ENCODE measurements around the gene SLC27A5.
A peak's percentile ranks its signal among the peaks of the same experiment; 100 is the strongest.

Gene SLC27A5

DNA sequence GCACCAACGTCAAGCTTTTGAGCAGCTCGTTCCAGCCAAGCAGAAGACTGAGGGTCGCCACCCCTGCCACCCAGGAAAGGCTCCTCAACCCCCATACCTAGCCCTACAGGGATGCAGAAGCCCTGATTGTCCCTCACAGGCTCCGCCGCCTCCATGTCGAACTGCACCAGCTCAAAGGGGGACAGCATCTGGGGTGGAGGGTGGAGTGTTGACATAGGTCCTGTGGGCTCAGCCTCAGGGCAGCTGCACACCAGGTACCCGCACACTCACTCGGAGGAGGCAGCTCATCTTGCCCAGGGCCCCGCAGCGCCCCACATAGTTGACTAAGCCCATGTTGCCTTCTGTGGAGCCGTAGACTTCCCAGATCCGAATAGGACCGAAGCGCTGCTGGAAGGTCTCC lies 11.6 kb downstream of the SLC27A5 start:
- no peak for DNase-seq (ENCODE audit: low read depth, low spot score)
- in situ Hi-C loops (cut with HindIII; ENCODE audit: low sequenced_read_pairs) = no loop called here
- TF ChIP-seq, protein P1, sequence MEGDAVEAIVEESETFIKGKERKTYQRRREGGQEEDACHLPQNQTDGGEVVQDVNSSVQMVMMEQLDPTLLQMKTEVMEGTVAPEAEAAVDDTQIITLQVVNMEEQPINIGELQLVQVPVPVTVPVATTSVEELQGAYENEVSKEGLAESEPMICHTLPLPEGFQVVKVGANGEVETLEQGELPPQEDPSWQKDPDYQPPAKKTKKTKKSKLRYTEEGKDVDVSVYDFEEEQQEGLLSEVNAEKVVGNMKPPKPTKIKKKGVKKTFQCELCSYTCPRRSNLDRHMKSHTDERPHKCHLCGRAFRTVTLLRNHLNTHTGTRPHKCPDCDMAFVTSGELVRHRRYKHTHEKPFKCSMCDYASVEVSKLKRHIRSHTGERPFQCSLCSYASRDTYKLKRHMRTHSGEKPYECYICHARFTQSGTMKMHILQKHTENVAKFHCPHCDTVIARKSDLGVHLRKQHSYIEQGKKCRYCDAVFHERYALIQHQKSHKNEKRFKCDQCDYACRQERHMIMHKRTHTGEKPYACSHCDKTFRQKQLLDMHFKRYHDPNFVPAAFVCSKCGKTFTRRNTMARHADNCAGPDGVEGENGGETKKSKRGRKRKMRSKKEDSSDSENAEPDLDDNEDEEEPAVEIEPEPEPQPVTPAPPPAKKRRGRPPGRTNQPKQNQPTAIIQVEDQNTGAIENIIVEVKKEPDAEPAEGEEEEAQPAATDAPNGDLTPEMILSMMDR (IDR thresholded peaks at IDR 0.05; ENCODE audit: low read depth, low read length) = no peak
- no peak overlapping the region for H3K4me3 ChIP-seq (ENCODE audit: low read depth, low read length)

DNA sequence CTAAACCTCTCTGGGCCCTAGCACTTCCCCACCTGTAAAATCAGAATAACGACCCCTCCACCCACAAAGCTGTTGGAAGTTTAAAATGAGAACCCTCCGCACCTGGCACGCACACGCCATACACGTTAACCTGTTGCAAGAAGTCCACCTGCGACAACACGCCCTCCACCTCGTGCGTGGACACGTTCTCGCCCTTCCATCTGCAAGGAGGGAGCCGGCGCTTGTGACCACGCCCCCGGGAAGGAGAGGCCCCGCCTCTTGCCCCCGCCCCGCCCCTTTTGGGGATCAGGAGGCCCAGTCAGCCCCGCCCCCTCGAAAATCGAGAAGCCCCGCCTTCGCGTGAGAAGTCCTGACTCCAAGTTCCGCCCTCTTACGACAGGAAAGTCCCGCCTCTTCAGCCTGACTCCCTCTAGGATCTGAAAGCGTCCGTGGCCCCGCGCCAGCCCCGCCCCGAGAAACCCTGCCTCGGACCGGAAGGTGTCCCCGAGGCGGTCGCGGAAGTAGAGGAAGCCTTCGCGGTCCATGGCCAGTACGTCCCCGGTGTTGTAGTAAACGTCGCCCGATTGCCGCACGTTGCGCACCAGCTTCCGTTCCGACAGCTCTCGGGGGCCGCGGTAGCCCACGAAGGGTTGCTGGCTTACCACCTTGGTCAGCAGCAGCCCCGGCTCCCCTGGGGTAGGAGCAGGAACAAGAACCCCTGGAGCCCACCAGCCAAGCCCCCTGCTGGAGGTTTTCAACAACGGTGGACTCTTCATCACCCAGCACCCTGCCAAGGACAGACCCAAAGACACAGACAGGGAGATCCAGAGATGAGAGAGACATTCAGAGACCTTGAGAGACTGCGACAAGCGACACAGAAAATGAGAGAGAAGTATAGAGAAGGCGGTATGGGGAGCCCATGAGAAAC lies 12.5 kb downstream of the SLC27A5 start:
- in situ Hi-C loops (cut with HindIII; ENCODE audit: low sequenced_read_pairs) = no loop called here

DNA sequence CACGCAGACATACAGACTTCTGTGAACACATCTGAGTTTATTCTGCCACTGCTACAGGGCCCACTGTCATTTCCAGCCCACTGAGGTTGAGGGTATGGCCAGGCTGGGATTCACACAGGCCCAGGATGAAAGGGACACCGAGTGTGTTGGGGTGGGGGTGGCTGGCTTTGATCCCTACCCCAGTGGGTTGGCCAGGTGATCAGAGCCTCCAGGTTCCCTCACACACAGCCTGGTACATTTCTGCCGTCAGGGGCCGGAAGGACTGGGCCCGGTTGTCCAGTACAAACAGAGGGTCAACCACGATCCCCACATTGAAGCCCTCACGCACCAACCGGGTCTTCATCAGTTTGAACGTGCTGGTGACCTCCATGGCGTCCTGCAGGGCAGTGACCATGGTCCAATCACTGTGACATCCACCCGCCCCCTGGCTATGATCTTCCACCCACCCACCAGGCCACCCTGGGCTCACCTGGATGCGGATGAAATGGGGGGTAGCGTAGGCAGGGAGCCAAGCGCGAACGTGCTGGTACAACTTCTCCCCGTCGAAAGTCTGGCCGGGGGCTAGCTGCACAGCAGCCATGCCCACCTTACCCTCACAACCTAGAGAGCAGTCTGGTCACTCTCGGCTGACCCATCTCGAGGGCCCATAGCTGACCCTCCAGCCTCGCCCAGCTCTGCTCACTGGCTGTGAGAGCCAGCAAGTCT lies 13.3 kb downstream of the SLC27A5 start:
- in situ Hi-C loops (cut with HindIII; ENCODE audit: low sequenced_read_pairs) = no loop called here
- TF ChIP-seq, protein P1 (IDR thresholded peaks at IDR 0.05; ENCODE audit: low read depth, low read length) = no peak
- H3K4me3 ChIP-seq (ENCODE audit: low read depth, low read length) = peak overlapping the region; percentile 54
- DNase-seq (ENCODE audit: low read depth, low spot score) = no peak

More for the DNA sequence above, 12.5 kb downstream of the SLC27A5 start:
- TF ChIP-seq, protein P1 (IDR thresholded peaks at IDR 0.05; ENCODE audit: low read depth, low read length) = peak; percentile 41
- H3K4me3 ChIP-seq (ENCODE audit: low read depth, low read length) = peak overlapping the region; percentile 54
- peak; percentile 99 for DNase-seq (ENCODE audit: low read depth, low spot score)

DNA sequence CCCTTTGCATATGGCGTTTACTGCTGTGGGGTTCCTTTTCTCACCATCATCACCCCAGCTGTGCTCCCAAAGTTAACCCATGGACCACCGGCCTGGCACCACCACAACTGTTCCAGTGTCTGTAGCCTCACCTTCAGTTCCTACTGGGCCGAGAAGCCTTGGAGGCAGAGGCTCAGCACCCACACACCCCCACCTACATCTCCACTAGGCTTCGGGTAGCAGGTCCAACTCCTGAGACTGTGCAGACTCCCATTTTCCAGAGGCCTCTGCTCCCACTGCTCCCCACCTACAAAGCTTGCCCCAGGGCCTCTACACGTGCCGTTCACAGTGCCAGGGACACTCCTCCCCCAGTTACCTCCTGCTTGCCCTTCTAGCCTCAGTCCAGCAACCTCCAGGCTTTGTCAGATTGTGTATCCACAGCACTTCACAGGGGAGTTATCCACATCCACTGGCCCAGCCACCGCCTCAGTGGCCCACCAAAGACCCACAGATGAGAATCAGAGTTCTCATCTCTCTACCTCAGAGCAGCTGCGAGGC lies 14.1 kb downstream of the SLC27A5 start:
- in situ Hi-C loops (cut with HindIII; ENCODE audit: low sequenced_read_pairs) = no loop called here
- no peak overlapping the region for H3K4me3 ChIP-seq (ENCODE audit: low read depth, low read length)
- TF ChIP-seq, protein P1 (IDR thresholded peaks at IDR 0.05; ENCODE audit: low read depth, low read length) = no peak

DNA sequence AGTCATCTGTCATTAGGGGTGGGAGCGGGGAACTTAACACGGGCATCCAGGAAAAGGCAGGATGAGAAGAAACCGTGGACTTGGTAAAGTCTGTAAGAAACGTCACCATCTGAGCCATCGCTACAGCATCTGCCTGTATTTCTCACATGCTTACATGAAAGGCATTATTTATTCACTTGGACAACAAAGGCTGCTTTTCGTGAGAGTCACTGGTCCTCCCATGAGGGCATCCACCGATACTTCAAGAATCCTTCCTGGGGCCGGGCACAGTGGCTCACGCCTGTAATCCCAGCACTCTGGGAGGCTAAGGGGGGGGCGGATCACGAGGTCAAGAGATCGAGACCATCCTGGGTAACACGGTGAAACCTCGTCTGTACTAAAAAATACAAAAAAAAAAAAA lies 19.5 kb downstream of the SLC27A5 start:
- H3K4me3 ChIP-seq (ENCODE audit: low read depth, low read length) = no peak overlapping the region
- no peak for DNase-seq (ENCODE audit: low read depth, low spot score)
- in situ Hi-C loops (cut with HindIII; ENCODE audit: low sequenced_read_pairs) = no loop called here
- TF ChIP-seq, protein P1 (IDR thresholded peaks at IDR 0.05; ENCODE audit: low read depth, low read length) = no peak

More for the DNA sequence above, 14.1 kb downstream of the SLC27A5 start:
- DNase-seq (ENCODE audit: low read depth, low spot score) = no peak

DNA sequence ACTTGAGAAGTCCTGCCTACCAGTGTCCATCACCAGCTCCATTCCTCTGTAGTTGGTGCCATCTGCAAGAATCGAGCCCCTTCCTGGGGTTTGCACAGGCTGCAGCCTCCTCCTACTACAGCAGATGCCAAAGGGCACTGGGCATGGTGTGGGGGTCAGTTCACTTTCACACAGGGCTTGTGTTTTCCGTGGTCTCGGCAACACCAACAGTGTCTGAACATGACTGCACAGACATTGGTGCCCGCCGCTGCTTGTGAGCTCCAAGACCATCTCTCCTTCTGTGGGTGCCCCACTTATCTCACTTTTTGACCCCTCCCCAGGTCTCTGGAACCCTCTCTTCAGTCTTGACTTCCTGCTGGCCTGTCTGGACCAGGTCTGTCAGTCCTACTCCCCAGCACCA lies 20.4 kb downstream of the SLC27A5 start:
- no peak overlapping the region for H3K4me3 ChIP-seq (ENCODE audit: low read depth, low read length)
- DNase-seq (ENCODE audit: low read depth, low spot score) = no peak
- in situ Hi-C loops (cut with HindIII; ENCODE audit: low sequenced_read_pairs) = no loop called here
- TF ChIP-seq, protein P1 (IDR thresholded peaks at IDR 0.05; ENCODE audit: low read depth, low read length) = no peak
